ENCODE measurements around the gene SCAMP1.

GRCh38 chr5:78509145-78509865, 148.9 kb downstream of the SCAMP1 start:
- TF ChIP-seq CTCF (IDR thresholded peaks at IDR 0.05) (no peak), POLR2A (IDR thresholded peaks at IDR 0.05) (no peak)
